ENCODE measurements around the gene RASSF7. TPM values are rescaled to one million over a fixed set of nuclear protein-coding genes. Genes with fewer than 3 reads are reported as not detected.

The RASSF7 gene
- total and polyA plus RNA-seq, 2 experiments from 2014 or later = 11.9 to 18.8 TPM

DNA sequence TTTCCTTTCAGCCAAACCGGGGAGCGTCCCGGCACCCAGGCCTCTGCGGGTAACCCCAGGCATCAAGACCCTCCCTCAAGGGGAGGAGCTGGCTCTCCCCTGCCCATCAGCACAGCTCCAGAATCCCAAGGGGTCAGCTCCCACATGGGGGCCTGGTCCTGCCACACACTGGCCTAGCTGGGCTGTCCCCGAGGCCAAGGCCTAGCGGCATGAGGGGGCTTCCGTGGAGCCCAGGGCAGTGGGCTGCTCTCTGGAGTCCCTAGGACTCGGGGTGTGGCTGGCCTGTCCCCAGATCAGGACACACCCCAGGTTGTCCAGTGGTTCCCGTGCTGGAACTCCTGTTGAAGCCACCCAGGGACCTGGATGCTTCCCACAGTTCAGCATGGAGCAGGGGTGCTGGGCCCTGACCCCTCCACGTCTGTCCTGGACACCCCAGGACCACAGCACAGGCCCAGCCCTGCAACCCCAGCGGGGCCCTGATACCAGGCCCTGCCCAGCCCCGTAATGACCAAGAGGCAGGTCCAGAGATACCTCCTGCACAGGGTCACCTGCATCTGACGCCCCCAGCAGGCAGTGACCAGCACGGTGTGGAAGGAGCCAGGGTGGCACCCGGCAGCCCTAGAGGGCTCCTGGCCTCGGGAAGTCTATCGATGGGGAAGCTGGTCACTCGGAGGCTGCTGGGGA is 30.9 kb upstream of the RASSF7 start:
- H2AFZ ChIP-seq = no peak overlapping the region
- H3K36me3 ChIP-seq (ENCODE audit: low read depth) = no peaks in the 10 kb centered on the region
- H3K79me2 ChIP-seq (ENCODE audit: insufficient read depth) = peaks cover 16% of the 10 kb centered on the region
- no peak overlapping the region for H3K4me3 ChIP-seq
- H3K4me1 ChIP-seq (ENCODE audit: insufficient read depth) = no peaks in the 10 kb centered on the region
- H3K9ac ChIP-seq = no peak overlapping the region
- TF ChIP-seq EZH2 (IDR thresholded peaks at IDR 0.05; ENCODE audit: insufficient read depth, poor library complexity, severe bottlenecking) (no peak), EZH2phosphoT487 (IDR thresholded peaks at IDR 0.05; ENCODE audit: insufficient read depth, low read depth) (no peak)
- no peak for DNase-seq
- H4K20me1 ChIP-seq (ENCODE audit: insufficient read depth) = no peaks in the 10 kb centered on the region
- H3K27ac ChIP-seq = no peak overlapping the region
- no peak overlapping the region for H3K4me2 ChIP-seq (ENCODE audit: unreplicated experiment)
- H3K9me2 ChIP-seq (ENCODE audit: insufficient read depth) = no peaks in the 10 kb centered on the region
- no peaks in the 10 kb centered on the region for H3K27me3 ChIP-seq (replicated peaks; ENCODE audit: insufficient read depth)
- in situ Hi-C loops (cut with MboI) = no loop called here
- no peaks in the 10 kb centered on the region for H3K9me3 ChIP-seq (ENCODE audit: low read depth)
- no peaks in the 10 kb centered on the region for H3F3A ChIP-seq (ENCODE audit: insufficient read depth)
- WGBS, 2 experiments (ENCODE audit: low coverage in 1 of 2, low lambda C conversion rate in 2 of 2, missing lambda C conversion rate in 2 of 2) = 67 to 77% methylated on average over 18 of the region's 18 CpGs

GRCh38 chr11:530960-531831 is 29.6 kb upstream of the RASSF7 start:
- Histone ChIP-seq H3F3A (ENCODE audit: insufficient read depth) (no peaks in the 10 kb centered on the region), H3K4me1 (ENCODE audit: insufficient read depth) (no peaks in the 10 kb centered on the region), H3K9ac (no peak overlapping the region), H3K9me3 (ENCODE audit: low read depth) (no peaks in the 10 kb centered on the region), H3K36me3 (ENCODE audit: low read depth) (no peaks in the 10 kb centered on the region), H3K9me2 (ENCODE audit: insufficient read depth) (no peaks in the 10 kb centered on the region), H2AFZ (no peak overlapping the region), H3K4me2 (ENCODE audit: unreplicated experiment) (no peak overlapping the region), H3K4me3 (no peak overlapping the region), H3K27ac (no peak overlapping the region), H3K27me3 (replicated peaks; ENCODE audit: insufficient read depth) (no peaks in the 10 kb centered on the region), H4K20me1 (ENCODE audit: insufficient read depth) (no peaks in the 10 kb centered on the region), H3K79me2 (ENCODE audit: insufficient read depth) (peaks cover 17% of the 10 kb centered on the region)
- whole genome bisulfite sequencing, 2 experiments (ENCODE audit: low coverage in 1 of 2, low lambda C conversion rate in 2 of 2, missing lambda C conversion rate in 2 of 2) = 89 to 93% methylated on average over 8 to 28 of the region's 28 CpGs
- TF ChIP-seq EZH2 (IDR thresholded peaks at IDR 0.05; ENCODE audit: insufficient read depth, poor library complexity, severe bottlenecking) (no peak), EZH2phosphoT487 (IDR thresholded peaks at IDR 0.05; ENCODE audit: insufficient read depth, low read depth) (no peak)
- in situ Hi-C loops (cut with MboI) = no loop called here
- DNase-seq = no peak

- in situ Hi-C loops (cut with MboI) = no loop called here
- Histone ChIP-seq H3K79me2 (ENCODE audit: insufficient read depth) (peaks cover 17% of the 10 kb centered on the region), H3K27me3 (replicated peaks; ENCODE audit: insufficient read depth) (no peaks in the 10 kb centered on the region), H4K20me1 (ENCODE audit: insufficient read depth) (no peaks in the 10 kb centered on the region), H3F3A (ENCODE audit: insufficient read depth) (no peaks in the 10 kb centered on the region), H3K4me3 (no peak overlapping the region), H2AFZ (no peak overlapping the region), H3K9ac (no peak overlapping the region), H3K9me2 (ENCODE audit: insufficient read depth) (no peaks in the 10 kb centered on the region), H3K4me1 (ENCODE audit: insufficient read depth) (no peaks in the 10 kb centered on the region), H3K27ac (no peak overlapping the region), H3K9me3 (ENCODE audit: low read depth) (no peaks in the 10 kb centered on the region), H3K36me3 (ENCODE audit: low read depth) (no peaks in the 10 kb centered on the region), H3K4me2 (ENCODE audit: unreplicated experiment) (no peak overlapping the region)
- DNase-seq = no peak
- TF ChIP-seq EZH2 (IDR thresholded peaks at IDR 0.05; ENCODE audit: insufficient read depth, poor library complexity, severe bottlenecking) (no peak), EZH2phosphoT487 (IDR thresholded peaks at IDR 0.05; ENCODE audit: insufficient read depth, low read depth) (no peak)
- 83 to 88% methylated on average over 16 to 18 of the region's 18 CpGs for WGBS, 2 experiments (ENCODE audit: low coverage in 1 of 2, low lambda C conversion rate in 2 of 2, missing lambda C conversion rate in 2 of 2)
These were observed 28.7 kb upstream of the RASSF7 start for GRCh38 chr11:531919-532526.

DNA sequence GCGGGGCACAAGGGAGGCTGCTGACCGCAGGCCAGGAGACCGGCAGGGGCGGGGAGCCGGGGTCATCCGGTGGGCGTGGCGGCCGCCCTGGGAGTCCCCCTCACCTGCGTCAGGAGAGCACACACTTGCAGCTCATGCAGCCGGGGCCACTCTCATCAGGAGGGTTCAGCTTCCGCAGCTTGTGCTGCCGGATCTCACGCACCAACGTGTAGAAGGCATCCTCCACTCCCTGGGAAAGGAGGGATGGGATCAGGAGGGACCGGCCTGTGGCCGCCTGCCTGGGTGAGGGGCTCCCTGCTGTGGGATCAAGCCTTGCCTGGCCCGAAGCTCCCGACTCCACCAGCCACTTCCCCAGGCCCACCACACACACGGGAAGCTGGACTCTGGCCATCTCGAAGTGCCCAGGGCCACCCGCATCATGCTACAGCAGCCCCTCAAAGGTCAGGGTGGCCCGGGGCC is 28.2 kb upstream of the RASSF7 start:
- DNase-seq = no peak
- Histone ChIP-seq H3F3A (ENCODE audit: insufficient read depth) (no peaks in the 10 kb centered on the region), H3K9me3 (ENCODE audit: low read depth) (no peaks in the 10 kb centered on the region), H3K4me1 (ENCODE audit: insufficient read depth) (no peaks in the 10 kb centered on the region), H3K27me3 (replicated peaks; ENCODE audit: insufficient read depth) (no peaks in the 10 kb centered on the region), H3K79me2 (ENCODE audit: insufficient read depth) (peaks cover 17% of the 10 kb centered on the region), H3K9me2 (ENCODE audit: insufficient read depth) (no peaks in the 10 kb centered on the region), H3K4me2 (ENCODE audit: unreplicated experiment) (no peak overlapping the region), H3K27ac (no peak overlapping the region), H3K36me3 (ENCODE audit: low read depth) (no peaks in the 10 kb centered on the region), H4K20me1 (ENCODE audit: insufficient read depth) (no peaks in the 10 kb centered on the region), H3K9ac (no peak overlapping the region), H3K4me3 (no peak overlapping the region), H2AFZ (no peak overlapping the region)
- in situ Hi-C loops (cut with MboI) = no loop called here
- TF ChIP-seq EZH2phosphoT487 (IDR thresholded peaks at IDR 0.05; ENCODE audit: insufficient read depth, low read depth) (no peak), EZH2 (IDR thresholded peaks at IDR 0.05; ENCODE audit: insufficient read depth, poor library complexity, severe bottlenecking) (no peak)
- WGBS, 2 experiments (ENCODE audit: low coverage in 1 of 2, low lambda C conversion rate in 2 of 2, missing lambda C conversion rate in 2 of 2) = 87 to 93% methylated on average over 23 of the region's 23 CpGs

Data from GM23248 (cell line).